ENCODE results near the gene ZBTB26. TPM values are rescaled to one million over a fixed set of nuclear protein-coding genes. Genes with fewer than 3 reads are reported as not detected.

ZBTB26 gene
- total RNA-seq, 1 experiment from 2014 or later, result 7.8 TPM

DNA sequence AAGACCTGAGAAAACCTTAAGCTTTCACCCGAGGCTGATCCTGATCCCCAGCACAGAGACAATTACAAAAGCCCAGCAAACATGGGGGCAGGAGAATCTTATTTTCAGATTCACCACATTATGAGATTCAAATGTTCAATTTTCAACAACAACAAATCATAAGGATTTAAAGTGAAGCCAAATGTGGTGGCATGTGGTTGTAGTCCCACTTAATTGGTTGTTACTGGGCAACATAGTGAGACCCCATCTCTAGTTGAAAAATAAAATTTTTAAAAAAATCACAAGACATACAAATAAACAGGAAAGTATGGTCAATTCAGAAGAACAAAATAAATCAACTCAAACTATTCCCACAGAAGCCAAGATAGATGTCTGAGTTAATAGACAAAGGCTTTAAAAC lies 5.6 kb upstream of the ZBTB26 start:
- H3K9me3 Mint-ChIP-seq, result no peaks in the 10 kb centered on the region
- peaks cover 16% of the 10 kb centered on the region for H3K36me3 Mint-ChIP-seq
- DNase-seq (ENCODE audit: low spot score), result no peak
- H3K27me3 Mint-ChIP-seq (ENCODE audit: low read depth), result no peaks in the 10 kb centered on the region; the same call in 1 of the 2 replicates
- no peak for TF ChIP-seq MYBL2 (CRISPR knock-in tag; IDR thresholded peaks at IDR 0.05)
- peak; percentile 47; the same call in 1 of the 2 replicates for TF ChIP-seq ZNF121 (CRISPR knock-in tag; IDR thresholded peaks at IDR 0.05)
- peaks cover 12% of the 10 kb centered on the region for H3K4me1 Mint-ChIP-seq
- ChIA-PET POLR2A (no interaction called here), CTCF (no interaction called here)
- no peak overlapping the region for H3K27ac Mint-ChIP-seq
- H3K4me3 Mint-ChIP-seq, result no peak overlapping the region
- ATAC-seq, result no peak

DNA sequence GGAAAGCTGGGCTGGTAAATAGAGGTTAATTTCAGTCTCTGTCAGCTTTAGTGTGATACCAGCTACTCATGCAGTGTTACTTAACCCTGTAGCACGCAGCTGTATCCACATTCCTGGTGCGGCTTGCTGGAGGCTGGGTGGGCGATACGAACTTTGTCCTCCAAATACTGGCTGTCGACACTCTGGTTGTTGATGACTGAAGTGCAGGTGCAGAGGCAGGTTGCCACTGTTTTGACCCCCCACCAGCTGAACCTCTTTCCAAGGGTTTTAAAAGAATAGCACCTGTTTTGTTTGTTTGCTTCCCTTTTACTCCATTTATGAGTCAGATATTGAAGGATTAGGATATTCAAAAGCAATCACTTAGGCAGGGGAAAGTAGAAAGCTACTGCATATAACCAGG lies 5.2 kb upstream of the ZBTB26 start:
- peaks cover 11% of the 10 kb centered on the region for H3K4me1 Mint-ChIP-seq
- H3K27ac Mint-ChIP-seq, result no peak overlapping the region
- no peaks in the 10 kb centered on the region for H3K9me3 Mint-ChIP-seq

DNA sequence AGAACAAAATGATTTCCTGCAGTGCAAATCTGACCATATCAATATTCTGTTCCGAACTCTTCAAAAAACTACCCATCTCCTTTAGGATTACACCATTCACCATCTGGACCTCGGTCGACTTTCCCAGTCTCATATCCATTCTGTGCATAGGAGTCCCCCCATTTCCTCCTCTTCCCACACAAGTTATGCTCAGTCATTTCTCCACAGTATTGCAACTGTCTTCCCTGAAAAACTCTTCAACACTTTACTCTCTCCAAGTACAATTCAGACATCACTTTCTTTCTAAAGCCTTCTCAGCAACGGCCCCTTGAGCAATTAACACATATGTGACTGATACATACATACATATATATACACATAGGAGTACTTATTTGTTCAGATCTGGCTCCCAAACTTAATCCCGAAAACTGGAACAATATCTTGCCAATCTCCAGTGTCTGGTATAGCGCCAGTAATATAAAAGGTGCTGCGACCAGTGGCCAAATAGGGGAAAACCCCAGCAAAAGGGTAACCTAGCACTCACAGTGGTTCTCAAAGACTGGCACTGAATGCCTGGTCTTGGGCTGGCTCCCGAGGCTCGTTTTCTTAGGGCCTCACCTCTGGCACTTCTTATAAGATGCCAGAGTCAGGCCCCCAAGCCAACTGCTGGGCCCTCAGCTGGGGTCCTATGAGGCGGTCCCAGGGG lies 629 bp downstream of the ZBTB26 start:
- H3K9me3 Mint-ChIP-seq, result no peaks in the 10 kb centered on the region
- DNase-seq (ENCODE audit: low spot score), result no peak
- peaks cover 8% of the 10 kb centered on the region for H3K4me1 Mint-ChIP-seq
- CTCF ChIA-PET, result interaction anchor here (0.6 to 1.2 kb wide), 3 partner anchors 10 to 81 kb away, joined by 3 to 10 read pairs (median 9); partner anchors contain the start of gene RABGAP1
- no peaks in the 10 kb centered on the region for H3K27me3 Mint-ChIP-seq (ENCODE audit: low read depth)
- no peak; the same call in 1 of the 2 replicates for ATAC-seq
- TF ChIP-seq, protein P1, sequence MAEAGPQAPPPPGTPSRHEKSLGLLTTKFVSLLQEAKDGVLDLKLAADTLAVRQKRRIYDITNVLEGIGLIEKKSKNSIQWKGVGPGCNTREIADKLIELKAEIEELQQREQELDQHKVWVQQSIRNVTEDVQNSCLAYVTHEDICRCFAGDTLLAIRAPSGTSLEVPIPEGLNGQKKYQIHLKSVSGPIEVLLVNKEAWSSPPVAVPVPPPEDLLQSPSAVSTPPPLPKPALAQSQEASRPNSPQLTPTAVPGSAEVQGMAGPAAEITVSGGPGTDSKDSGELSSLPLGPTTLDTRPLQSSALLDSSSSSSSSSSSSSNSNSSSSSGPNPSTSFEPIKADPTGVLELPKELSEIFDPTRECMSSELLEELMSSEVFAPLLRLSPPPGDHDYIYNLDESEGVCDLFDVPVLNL (CRISPR knock-in tag; IDR thresholded peaks at IDR 0.05; ENCODE audit: borderline replicate concordance, low read depth), result no peak
- peak; percentile 47; the same call in 1 of the 2 replicates for TF ChIP-seq ATF1 (CRISPR knock-in tag; IDR thresholded peaks at IDR 0.05)
- no peak overlapping the region for H3K4me3 Mint-ChIP-seq
- H3K27ac Mint-ChIP-seq, result no peak overlapping the region
- POLR2A ChIA-PET, result interaction anchor here (0.5 to 1.8 kb wide), 7 partner anchors 10 to 57 kb away, joined by 3 to 44 read pairs (median 4); partner anchors contain the start of genes RABGAP1, RC3H2 and ZBTB6
- no peaks in the 10 kb centered on the region for H3K36me3 Mint-ChIP-seq

More for the DNA sequence above, 5.2 kb upstream of the ZBTB26 start:
- ChIA-PET POLR2A (no interaction called here), CTCF (no interaction called here)
- TF ChIP-seq ZBTB21 (CRISPR knock-in tag; IDR thresholded peaks at IDR 0.05; ENCODE audit: borderline replicate concordance), result no peak
- TF ChIP-seq, protein P2, sequence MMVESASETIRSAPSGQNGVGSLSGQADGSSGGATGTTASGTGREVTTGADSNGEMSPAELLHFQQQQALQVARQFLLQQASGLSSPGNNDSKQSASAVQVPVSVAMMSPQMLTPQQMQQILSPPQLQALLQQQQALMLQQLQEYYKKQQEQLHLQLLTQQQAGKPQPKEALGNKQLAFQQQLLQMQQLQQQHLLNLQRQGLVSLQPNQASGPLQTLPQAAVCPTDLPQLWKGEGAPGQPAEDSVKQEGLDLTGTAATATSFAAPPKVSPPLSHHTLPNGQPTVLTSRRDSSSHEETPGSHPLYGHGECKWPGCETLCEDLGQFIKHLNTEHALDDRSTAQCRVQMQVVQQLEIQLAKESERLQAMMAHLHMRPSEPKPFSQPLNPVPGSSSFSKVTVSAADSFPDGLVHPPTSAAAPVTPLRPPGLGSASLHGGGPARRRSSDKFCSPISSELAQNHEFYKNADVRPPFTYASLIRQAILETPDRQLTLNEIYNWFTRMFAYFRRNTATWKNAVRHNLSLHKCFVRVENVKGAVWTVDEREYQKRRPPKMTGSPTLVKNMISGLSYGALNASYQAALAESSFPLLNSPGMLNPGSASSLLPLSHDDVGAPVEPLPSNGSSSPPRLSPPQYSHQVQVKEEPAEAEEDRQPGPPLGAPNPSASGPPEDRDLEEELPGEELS (CRISPR knock-in tag; IDR thresholded peaks at IDR 0.05), result no peak
- TF ChIP-seq, protein P3, sequence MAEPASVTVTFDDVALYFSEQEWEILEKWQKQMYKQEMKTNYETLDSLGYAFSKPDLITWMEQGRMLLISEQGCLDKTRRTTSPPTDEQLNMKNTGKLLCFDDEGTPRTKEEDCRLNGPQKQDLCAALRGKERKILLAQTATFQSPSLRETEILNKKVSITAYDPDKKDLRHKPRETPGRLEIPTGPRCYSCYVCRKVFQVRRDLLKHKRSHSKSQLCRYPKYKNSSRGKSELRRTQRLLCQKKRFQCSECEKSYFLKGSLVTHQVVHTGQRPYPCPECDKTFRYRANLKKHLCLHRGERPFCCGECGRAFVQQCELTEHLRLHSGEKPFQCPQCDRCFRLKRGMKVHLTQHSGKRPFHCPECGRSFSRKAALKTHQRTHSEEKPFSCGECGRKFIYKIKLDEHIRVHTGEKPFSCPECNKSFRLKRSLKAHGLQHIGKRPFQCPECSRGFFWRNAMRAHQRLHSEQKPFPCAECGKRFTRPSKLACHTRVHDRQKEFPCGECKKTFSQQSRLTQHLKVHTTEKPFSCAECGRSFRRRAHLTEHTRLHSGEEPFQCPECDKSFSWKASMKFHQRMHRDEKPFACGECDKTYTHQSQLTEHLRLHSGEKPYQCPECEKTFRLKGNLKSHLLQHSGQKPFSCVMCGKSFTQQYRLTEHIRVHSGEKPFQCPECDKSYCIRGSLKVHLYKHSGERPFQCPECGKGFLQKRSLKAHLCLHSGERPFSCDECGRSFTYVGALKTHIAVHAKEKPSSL (CRISPR knock-in tag; conservative IDR thresholded peaks at IDR 0.05), result no peak
- TF ChIP-seq RELA (CRISPR knock-in tag; IDR thresholded peaks at IDR 0.05; ENCODE audit: borderline replicate concordance), result no peak
- TF ChIP-seq NFE2L1 (CRISPR knock-in tag; IDR thresholded peaks at IDR 0.05), result no peak
- TF ChIP-seq OVOL2 (CRISPR knock-in tag; IDR thresholded peaks at IDR 0.05; ENCODE audit: borderline replicate concordance), result no peak
- TF ChIP-seq, protein P4, sequence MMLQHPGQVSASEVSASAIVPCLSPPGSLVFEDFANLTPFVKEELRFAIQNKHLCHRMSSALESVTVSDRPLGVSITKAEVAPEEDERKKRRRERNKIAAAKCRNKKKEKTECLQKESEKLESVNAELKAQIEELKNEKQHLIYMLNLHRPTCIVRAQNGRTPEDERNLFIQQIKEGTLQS (CRISPR knock-in tag; conservative IDR thresholded peaks at IDR 0.05), result no peak
- peak; percentile 71 for TF ChIP-seq GABPB1 (CRISPR knock-in tag; IDR thresholded peaks at IDR 0.05)
- no peak for DNase-seq (ENCODE audit: low spot score)
- no peak for ATAC-seq
- H3K27me3 Mint-ChIP-seq (ENCODE audit: low read depth), result no peaks in the 10 kb centered on the region; the same call in 1 of the 2 replicates
- peaks cover 16% of the 10 kb centered on the region for H3K36me3 Mint-ChIP-seq
- H3K4me3 Mint-ChIP-seq, result no peak overlapping the region

Data from WTC11 (cell line).